K562 (cell line): ENCODE measurements around the gene NAT9. TPM values are rescaled to one million over a fixed set of nuclear protein-coding genes. Genes with fewer than 3 reads are reported as not detected.

ENCODE experiments used
- ATAC-seq: fragments of 200-7000 bp; cut with Tn5 transposase; 3 replicates; pipeline ENCODE4 v1.9.1; 2020; ENCODE audit warnings: moderate library complexity
- BruUV-seq: library from RNA; stranded (reverse); fragments of 400-500 nt; replicated peaks from 2 replicates; lab custom pipeline; 2021; lab: Mats Ljungman, UMichigan
- CTCF ChIA-PET: fragments of 300-600 bp; formaldehyde crosslinking; extraction: SDS; loops from one replicate; lab custom pipeline; 2021; ENCODE audit warnings: low intra/inter-chr PET ratio; lab: Yijun Ruan, JAX
- POLR2A ChIA-PET: fragments of 300-600, 350-650 bp; sonication (Branson Sonifier 250); formaldehyde crosslinking; extraction: SDS; loops from one replicate; lab custom pipeline; 2021; ENCODE audit warnings: antibody characterized with exemption, inconsistent platforms; lab: Yijun Ruan, JAX
- DNase-seq, 4 experiments: peaks; one replicate each; pipeline versions ENCODE4 v3.0.0 to v3.0.0-alpha.2; 2011 to 2018; ENCODE audit warnings: low spot score in 3 of 4, mixed read lengths in 3 of 4; ENCODE audit errors: extremely low read depth in 1 of 4
- FAIRE-seq: peaks from 2 replicates; lab custom pipeline; 2011; peaks lifted over from hg19 to GRCh38; lab: Jason Lieb, UNC
- H2AFZ ChIP-seq: 2 replicates; pipeline ENCODE4 v1.6.0; 2011; ENCODE audit warnings: low read depth, low read length, control low read depth, inconsistent platforms
- H3K27ac ChIP-seq: fragments of 200-600 bp; 3 replicates; pipeline ENCODE4 v1.8.0; 2011; ENCODE audit warnings: low read depth, mild to moderate bottlenecking, control low read depth, inconsistent platforms, low read length, moderate library complexity, mixed read lengths; ENCODE audit errors: extremely low read depth
- H3K27me3 ChIP-seq, 2 experiments: fragments of 300-600 bp in 1 of 2; 2 replicates in 1 of 2; 3 replicates in 1 of 2; pipeline versions ENCODE4 v1.6.0 to v1.8.0; 2011; ENCODE audit warnings: inconsistent platforms in 2 of 2, low read length in 2 of 2, mild to moderate bottlenecking in 1 of 2, mixed read lengths in 1 of 2, moderate library complexity in 1 of 2; ENCODE audit not compliant: control insufficient read depth in 2 of 2, insufficient read depth in 2 of 2
- H3K36me3 ChIP-seq: fragments of 300-600 bp; 3 replicates; pipeline ENCODE4 v1.8.0; 2011; ENCODE audit warnings: mild to moderate bottlenecking, low read length, inconsistent platforms; ENCODE audit not compliant: control insufficient read depth, insufficient read depth
- H3K4me1 ChIP-seq, 2 experiments: fragments of 200-600 bp in 1 of 2; replicated peaks in 1 of 2; 2 replicates in 1 of 2; 3 replicates in 1 of 2; pipeline versions ENCODE4 v1.5.1 to v1.8.0; 2011; ENCODE audit warnings: inconsistent platforms in 2 of 2, low read length in 2 of 2, mild to moderate bottlenecking in 1 of 2, mixed read lengths in 1 of 2, moderate library complexity in 1 of 2; ENCODE audit not compliant: control insufficient read depth in 2 of 2, insufficient read depth in 2 of 2
- H3K4me2 ChIP-seq: 2 replicates; pipeline ENCODE4 v1.6.1; 2011; ENCODE audit warnings: low read length, control low read depth, inconsistent platforms, mixed read lengths; ENCODE audit not compliant: insufficient read depth
- H3K4me3 ChIP-seq: fragments of 200-600 bp; sonication (generic), shearing (Covaris generic); 2 replicates; pipeline ENCODE4 v1.5.1; 2016; ENCODE audit warnings: control low read depth, inconsistent platforms
- H3K79me2 ChIP-seq: fragments of 200-600 bp; 3 replicates; pipeline ENCODE4 v1.8.0; 2011; ENCODE audit warnings: low read length, inconsistent platforms; ENCODE audit not compliant: control insufficient read depth, insufficient read depth
- H3K9ac ChIP-seq, 2 experiments: 2 replicates each; pipeline versions ENCODE4 v1.6.0 to v1.6.1; 2011; ENCODE audit warnings: low read depth in 2 of 2, low read length in 2 of 2, control low read depth in 1 of 2, inconsistent platforms in 1 of 2, mild to moderate bottlenecking in 1 of 2, mixed read lengths in 1 of 2; ENCODE audit not compliant: insufficient read depth in 1 of 2
- H3K9me1 ChIP-seq: one replicate; pipeline ENCODE4 v1.6.0; 2011; ENCODE audit warnings: inconsistent platforms, mild to moderate bottlenecking, low read length, moderate library complexity; ENCODE audit not compliant: control insufficient read depth, insufficient read depth
- H3K9me3 ChIP-seq: replicated peaks from 2 replicates; pipeline ENCODE4 v1.5.1; 2011; ENCODE audit warnings: low read depth, low read length, inconsistent platforms; ENCODE audit not compliant: control insufficient read depth, insufficient read depth
- H4K20me1 ChIP-seq: replicated peaks from 2 replicates; pipeline ENCODE4 v1.6.1; 2011; ENCODE audit warnings: low read length, inconsistent platforms, mixed read lengths; ENCODE audit not compliant: control insufficient read depth, insufficient read depth
- BRCA1 ChIP-seq, 2 experiments: fragments of 450-650 bp in 1 of 2; sonication (generic) in 1 of 2; formaldehyde crosslinking in 1 of 2; IDR thresholded peaks; 2 replicates each; pipeline versions ENCODE4 v1.5.0 to v1.6.1; 2017 to 2020; ENCODE audit warnings: mild to moderate bottlenecking in 1 of 2, missing genetic modification reagents in 1 of 2
- ZNF76 ChIP-seq: fragments of 250-450 bp; sonication (Bioruptor Pico); IDR thresholded peaks from 2 replicates; pipeline ENCODE4 v1.4.0; 2020; ENCODE audit warnings: mild to moderate bottlenecking, moderate library complexity, borderline replicate concordance
- WGBS: fragments of 100-300 bp; shearing (Covaris generic); methylation state at CpG from one replicate; pipeline ENCODE4 v1.1.6; 2016; ENCODE audit warnings: low coverage, mixed read lengths; ENCODE audit not compliant: insufficient coverage; ENCODE audit errors: missing lambda C conversion rate; 5-methylcytosine and 5-hydroxymethylcytosine counted together
- in situ Hi-C: fragments of 300-500 bp; cut with MboI; formaldehyde crosslinking; loops from 4 replicates; pipeline ENCODE4 v1.15.0; 2018; ENCODE audit warnings: inconsistent platforms, mixed read lengths
- intact Hi-C: fragments of 100-400 bp; cut with micrococcal nuclease; formaldehyde crosslinking; loops from 2 replicates; pipeline ENCODE4 v1.14.2; 2022
- polyA plus RNA-seq, 8 experiments: library from polyadenylated mRNA; depleted of rRNA in 4 of 8; stranded (reverse) in 5 of 8; unstranded in 3 of 8; fragments of >200 nt; fragmentation: Nextera tagmentation in 2 of 8; fragmentation: Illumina TruSeq in 1 of 8; extraction: Ambion mirVana in 2 of 8; extraction: Trizol in 1 of 8; gene quantifications; 2 replicates each; pipeline versions ENCODE4 v1.2.1 to v1.2.3, GENCODE V29; 2011 to 2014; ENCODE audit warnings: inconsistent platforms in 1 of 8, missing spikeins in 1 of 8
- total RNA-seq, 7 experiments: library from RNA; depleted of rRNA in 6 of 7; stranded (reverse); fragments of >200 nt in 6 of 7; fragmentation: Illumina TruSeq in 2 of 7; extraction: Trizol in 2 of 7; gene quantifications; 2 replicates each; pipeline versions ENCODE4 v1.2.1 to v1.2.3, GENCODE V29; 2011 to 2021; ENCODE audit warnings: low replicate concordance in 1 of 7

Gene NAT9
- total and polyA plus RNA-seq, 9 of the 15 experiments (the other 6 are each of a cell fraction or from before 2014, with no cell fraction given) = 4.2 to 63.6 (median 40.8) TPM

- Histone ChIP-seq H2AFZ (no peak overlapping the region), H3K4me2 (no peak overlapping the region), H3K27me3 (no peaks in the 10 kb centered on the region), H4K20me1 (no peaks in the 10 kb centered on the region; the same call in 1 of the 2 replicates), H3K27ac (no peak overlapping the region), H3K79me2 (no peaks in the 10 kb centered on the region), H3K9me1 (no peaks in the 10 kb centered on the region), H3K4me3 (no peak overlapping the region), H3K36me3 (no peaks in the 10 kb centered on the region; the same call in 1 of the 3 replicates), H3K9ac (no peak overlapping the region; a peak in 1 of 4 replicates), H3K4me1 (no peaks in the 10 kb centered on the region), H3K9me3 (no peaks in the 10 kb centered on the region)
- no TSS peak for BruUV-seq
- WGBS = 60% methylated on average over 21 of the region's 23 CpGs
- intact Hi-C loops (no loop called here), in situ Hi-C loops (no loop called here)
- CTCF ChIA-PET = no interaction called here
- TF ChIP-seq BRCA1 (IDR thresholded peaks at IDR 0.05) (no peak), BRCA1 (CRISPR knock-in tag; IDR thresholded peaks at IDR 0.05) (no peak), ZNF76 (CRISPR knock-in tag) (no peak)
- FAIRE-seq (no peak), DNase-seq (no peak), ATAC-seq (no peak)
- POLR2A ChIA-PET = interaction anchor here (0.8 kb wide), 1 partner anchor 19 kb away, joined by 3 read pairs; no protein-coding TSS in a partner anchor
These were observed 36.2 kb upstream of the NAT9 start for GRCh38 chr17:74812109-74813009.
